Panc1 (cell line): ENCODE measurements around the gene CAPN9. TPM values are rescaled to one million over a fixed set of nuclear protein-coding genes. Genes with fewer than 3 reads are reported as not detected.

ENCODE experiments used
- ATAC-seq: fragments of 200-7000 bp; cut with Tn5 transposase; 2 replicates; pipeline ENCODE4 v1.9.1; 2020; ENCODE audit warnings: mild to moderate bottlenecking, moderate library complexity
- BruUV-seq: library from RNA; stranded (reverse); fragments of 400-500 nt; replicated peaks from 2 replicates; lab custom pipeline; 2021; lab: Mats Ljungman, UMichigan
- CTCF ChIA-PET: fragments of 300-600 bp; sonication (Branson Sonifier 250); formaldehyde crosslinking; loops from one replicate; lab custom pipeline; 2022; ENCODE audit warnings: antibody characterized with exemption; lab: Charles Lee
- POLR2A ChIA-PET: fragments of 300-600 bp; sonication (Branson Sonifier 250); formaldehyde crosslinking; loops from one replicate; lab custom pipeline; 2022; ENCODE audit warnings: antibody characterized with exemption; lab: Charles Lee
- DNase-seq: peaks from one replicate; pipeline ENCODE4 v3.0.0-alpha.2; 2010; ENCODE audit warnings: low read depth, low spot score
- H3K27ac ChIP-seq: 2 replicates; pipeline ENCODE4 v1.5.1; 2011; ENCODE audit warnings: mild to moderate bottlenecking, low read length, inconsistent platforms
- H3K27me3 ChIP-seq: fragments of 200-500 bp; sonication (Bioruptor generic); 2 replicates; pipeline ENCODE4 v1.6.0; 2014; ENCODE audit warnings: low read length, inconsistent platforms; ENCODE audit not compliant: control insufficient read depth, insufficient read depth
- H3K36me3 ChIP-seq: fragments of 200-500 bp; sonication (Bioruptor generic); 2 replicates; pipeline ENCODE4 v1.5.1; 2014; ENCODE audit warnings: inconsistent platforms, mild to moderate bottlenecking, low read length, moderate library complexity; ENCODE audit not compliant: control insufficient read depth, insufficient read depth
- H3K4me1 ChIP-seq: 2 replicates; pipeline ENCODE4 v1.5.1; 2011; ENCODE audit warnings: inconsistent platforms, mild to moderate bottlenecking, low read length, moderate library complexity; ENCODE audit not compliant: control insufficient read depth, insufficient read depth
- H3K4me3 ChIP-seq, 2 experiments: 2 replicates each; pipeline ENCODE4 v1.5.1; 2011 to 2012; ENCODE audit warnings: low read depth in 2 of 2, low read length in 2 of 2, mild to moderate bottlenecking in 2 of 2, inconsistent platforms in 1 of 2, moderate library complexity in 1 of 2
- H3K9me3 ChIP-seq: fragments of 200-500 bp; sonication (Bioruptor generic); 2 replicates; pipeline ENCODE4 v1.5.1; 2014; ENCODE audit warnings: low read depth, mild to moderate bottlenecking, inconsistent platforms, low read length, moderate library complexity; ENCODE audit not compliant: control insufficient read depth, insufficient read depth
- CTCF ChIP-seq: fragments of 450-650 bp; IDR thresholded peaks from 2 replicates; pipeline ENCODE4 v1.5.1; 2017; ENCODE audit warnings: mild to moderate bottlenecking
- POLR2AphosphoS5 ChIP-seq: IDR thresholded peaks from 2 replicates; pipeline ENCODE4 v1.6.1; 2012; ENCODE audit warnings: mild to moderate bottlenecking, low read depth, low read length, moderate library complexity
- REST ChIP-seq, 2 experiments: IDR thresholded peaks; 2 replicates each; pipeline ENCODE4 v1.6.1; 2011 to 2012; ENCODE audit warnings: low read depth in 2 of 2, control low read depth in 1 of 2, low read length in 1 of 2, mild to moderate bottlenecking in 1 of 2, moderate library complexity in 1 of 2; ENCODE audit not compliant: insufficient read depth in 1 of 2
- SIN3A ChIP-seq: IDR thresholded peaks from 2 replicates; pipeline ENCODE4 v1.6.1; 2012; ENCODE audit warnings: low read depth, mild to moderate bottlenecking, low read length, moderate library complexity, borderline replicate concordance; ENCODE audit not compliant: insufficient read depth
- TCF7L2 ChIP-seq: IDR thresholded peaks from 2 replicates; pipeline ENCODE4 v1.6.1; 2011; ENCODE audit warnings: mild to moderate bottlenecking, low read depth, low read length, inconsistent platforms
- in situ Hi-C: cut with HindIII; loops from 2 replicates; pipeline ENCODE4 v1.10.0; 2016; ENCODE audit warnings: low sequenced_read_pairs, low pct_unique_long_range_greater_than_20kb
- intact Hi-C: fragments of 100-400 bp; cut with micrococcal nuclease; formaldehyde crosslinking; loops from one replicate; pipeline ENCODE4 v1.10.0; 2022; ENCODE audit not compliant: unreplicated experiment
- total RNA-seq: library from RNA; stranded (reverse); gene quantifications from one replicate; pipeline ENCODE4 v1.2.1, GENCODE V29; 2021; ENCODE audit not compliant: unreplicated experiment

The CAPN9 gene
- total RNA-seq, 1 experiment from 2014 or later: not detected

GRCh38 chr1:230823426-230823825 is 76.2 kb downstream of the CAPN9 start:
- Histone ChIP-seq H3K4me1 (peaks cover 21% of the 10 kb centered on the region), H3K4me3 (no peak overlapping the region), H3K9me3 (no peaks in the 10 kb centered on the region), H3K27ac (peak overlapping the region; percentile 34; the same call in 1 of the 2 replicates), H3K36me3 (no peaks in the 10 kb centered on the region), H3K27me3 (no peaks in the 10 kb centered on the region)
- ATAC-seq (no peak), DNase-seq (no peak)
- TF ChIP-seq TCF7L2: no peak
- no peak for TF ChIP-seq POLR2AphosphoS5
- BruUV-seq: no TSS peak
- CTCF ChIA-PET: no interaction called here
- in situ Hi-C loops (no loop called here), intact Hi-C loops (no loop called here)
- POLR2A ChIA-PET: no interaction called here

- H3K27ac ChIP-seq: peak overlapping the region; percentile 66
- ATAC-seq (no peak), DNase-seq (no peak)
- no peaks in the 10 kb centered on the region for H3K27me3 ChIP-seq
- H3K9me3 ChIP-seq: no peaks in the 10 kb centered on the region
- BruUV-seq: no TSS peak
- POLR2A ChIA-PET: no interaction called here
- H3K4me1 ChIP-seq: peaks cover 21% of the 10 kb centered on the region
- no peak overlapping the region for H3K4me3 ChIP-seq
- intact Hi-C loops: no loop called here
- in situ Hi-C loops: no loop called here
- TF ChIP-seq SIN3A (no peak), POLR2AphosphoS5 (no peak), REST (IDR thresholded peaks at IDR 0.05; ENCODE audit: insufficient read depth in 1 of 2, low read depth in 2 of 2, low read length in 1 of 2) (no peak), TCF7L2 (no peak), CTCF (no peak)
- CTCF ChIA-PET: no interaction called here
- H3K36me3 ChIP-seq: no peaks in the 10 kb centered on the region
Observed at GRCh38 chr1:230823931-230824381, 76.8 kb downstream of the CAPN9 start.

- H3K4me1 ChIP-seq: peaks cover 21% of the 10 kb centered on the region
- ATAC-seq (peak; percentile 62), DNase-seq (no peak)
- BruUV-seq: no TSS peak
- ChIA-PET CTCF (no interaction called here), POLR2A (no interaction called here)
- intact Hi-C loops: no loop called here
- no peaks in the 10 kb centered on the region for H3K9me3 ChIP-seq
- H3K36me3 ChIP-seq: no peaks in the 10 kb centered on the region
- no peaks in the 10 kb centered on the region for H3K27me3 ChIP-seq
- H3K4me3 ChIP-seq: no peak overlapping the region
- H3K27ac ChIP-seq: peak overlapping the region; percentile 66
- in situ Hi-C loops: no loop called here
- TF ChIP-seq REST (IDR thresholded peaks at IDR 0.05; ENCODE audit: insufficient read depth in 1 of 2, low read depth in 2 of 2, low read length in 1 of 2) (no peak), SIN3A (no peak), POLR2AphosphoS5 (no peak), CTCF (no peak)
Observed at GRCh38 chr1:230824551-230824918, 77.3 kb downstream of the CAPN9 start.
